HCT116 (cell line): Measurements from ENCODE around the gene PBX1. TPM values are rescaled to one million over a fixed set of nuclear protein-coding genes. Genes with fewer than 3 reads are reported as not detected.

Experiments
- ATAC-seq: fragments of 200-7000 bp; cut with Tn5 transposase; 2 replicates; pipeline ENCODE4 v1.9.1; 2020; ENCODE audit warnings: mild to moderate bottlenecking, moderate library complexity
- BruUV-seq: library from RNA; stranded (reverse); fragments of 400-500 nt; replicated peaks from 2 replicates; lab custom pipeline; 2021; lab: Mats Ljungman, UMichigan
- CTCF ChIA-PET: fragments of 300-600 bp; sonication (Branson Sonifier 250); formaldehyde crosslinking; loops from one replicate; lab custom pipeline; 2021; ENCODE audit warnings: antibody characterized with exemption; lab: Charles Lee
- POLR2A ChIA-PET: fragments of 300-600, 350-600 bp; sonication (Branson Sonifier 250); formaldehyde crosslinking; loops from one replicate; lab custom pipeline; 2021; ENCODE audit warnings: antibody characterized with exemption; lab: Charles Lee
- RAD21 ChIA-PET, 2 experiments: fragments of 300-600 bp; sonication (Branson Sonifier 250); formaldehyde crosslinking; loops; one replicate each; lab custom pipeline; 2023; ENCODE audit warnings: low total read pairs in 2 of 2; ENCODE audit not compliant: uncharacterized antibody in 2 of 2, unreplicated experiment in 2 of 2, low non-redundant PET in 1 of 2; lab: Charles Lee
- DNase-seq: peaks from one replicate; pipeline ENCODE4 v3.0.0-alpha.2; 2010; ENCODE audit warnings: low read depth, low spot score
- H2AFZ ChIP-seq: fragments of 200-600 bp; shearing (Covaris generic), sonication (generic); 2 replicates; pipeline ENCODE4 v1.6.1; 2017; ENCODE audit warnings: low read depth, mixed run types, mixed read lengths, antibody characterized with exemption, low read length; ENCODE audit not compliant: poor library complexity, severe bottlenecking
- H3K27ac ChIP-seq: 2 replicates; pipeline ENCODE4 v1.5.1; 2012; ENCODE audit warnings: low read depth, low read length
- H3K27me3 ChIP-seq: fragments of 200-600 bp; sonication (generic); 2 replicates; pipeline ENCODE4 v1.6.1; 2016; ENCODE audit warnings: mixed run types, low read length, mixed read lengths; ENCODE audit not compliant: insufficient read depth
- H3K36me3 ChIP-seq, 2 experiments: fragments of 200-500 bp in 1 of 2; fragments of 200-600 bp in 1 of 2; sonication (Bioruptor generic) in 1 of 2; sonication (generic) in 1 of 2; 2 replicates each; pipeline versions ENCODE4 v1.5.1 to v1.6.1; 2014 to 2016; ENCODE audit warnings: low read length in 2 of 2, inconsistent platforms in 1 of 2, mixed read lengths in 1 of 2, mixed run types in 1 of 2; ENCODE audit not compliant: insufficient read depth in 2 of 2, control insufficient read depth in 1 of 2
- H3K4me1 ChIP-seq, 2 experiments: fragments of 200-600 bp in 1 of 2; sonication (generic) in 1 of 2; 2 replicates each; pipeline versions ENCODE4 v1.5.1 to v1.6.1; 2012 to 2017; ENCODE audit warnings: low read length in 2 of 2, inconsistent platforms in 1 of 2, mild to moderate bottlenecking in 1 of 2, mixed read lengths in 1 of 2, mixed run types in 1 of 2, moderate library complexity in 1 of 2; ENCODE audit not compliant: insufficient read depth in 2 of 2, control insufficient read depth in 1 of 2
- H3K4me2 ChIP-seq: fragments of 200-600 bp; sonication (generic); 2 replicates; pipeline ENCODE4 v1.6.1; 2017; ENCODE audit warnings: mixed run types, low read length, mixed read lengths
- H3K4me3 ChIP-seq, 2 experiments: fragments of 200-600 bp in 1 of 2; sonication (generic) in 1 of 2; replicated peaks in 1 of 2; 2 replicates each; pipeline ENCODE4 v1.5.1; 2011 to 2016; ENCODE audit warnings: low read length in 2 of 2, control low read depth in 1 of 2, low read depth in 1 of 2, mild to moderate bottlenecking in 1 of 2, mixed read lengths in 1 of 2, mixed run types in 1 of 2
- H3K79me2 ChIP-seq: fragments of 200-600 bp; sonication (generic); 2 replicates; pipeline ENCODE4 v1.6.1; 2017; ENCODE audit warnings: mild to moderate bottlenecking, mixed run types, low read length, moderate library complexity, mixed read lengths; ENCODE audit not compliant: insufficient read depth
- H3K9ac ChIP-seq: fragments of 200-600 bp; sonication (generic); 2 replicates; pipeline ENCODE4 v1.6.1; 2016; ENCODE audit warnings: low read length, mixed read lengths
- H3K9me2 ChIP-seq: fragments of 200-600 bp; sonication (generic), shearing (Covaris generic); 2 replicates; pipeline ENCODE4 v1.6.1; 2017; ENCODE audit warnings: mixed run types, mild to moderate bottlenecking, moderate library complexity; ENCODE audit not compliant: insufficient read depth
- H3K9me3 ChIP-seq, 2 experiments: fragments of 200-500 bp in 1 of 2; fragments of 200-600 bp in 1 of 2; sonication (Bioruptor generic) in 1 of 2; sonication (generic) in 1 of 2; 2 replicates each; pipeline ENCODE4 v1.6.1; 2014 to 2017; ENCODE audit warnings: low read length in 2 of 2, mixed read lengths in 2 of 2, inconsistent platforms in 1 of 2, low read depth in 1 of 2, mild to moderate bottlenecking in 1 of 2, mixed run types in 1 of 2, moderate library complexity in 1 of 2; ENCODE audit not compliant: control insufficient read depth in 1 of 2, insufficient read depth in 1 of 2
- H4K20me1 ChIP-seq: fragments of 200-600 bp; sonication (generic), shearing (Covaris generic); 2 replicates; pipeline ENCODE4 v1.6.1; 2017; ENCODE audit warnings: mixed run types, mild to moderate bottlenecking, moderate library complexity; ENCODE audit not compliant: insufficient read depth
- CBX3 ChIP-seq: IDR thresholded peaks from 2 replicates; pipeline ENCODE4 v1.6.1; 2012; ENCODE audit warnings: low read depth
- CEBPB ChIP-seq: IDR thresholded peaks from 2 replicates; pipeline ENCODE4 v1.6.1; 2012; ENCODE audit warnings: low read depth
- ELF1 ChIP-seq: IDR thresholded peaks from 2 replicates; pipeline ENCODE4 v1.6.1; 2012; ENCODE audit warnings: low read depth, borderline replicate concordance
- EZH2 ChIP-seq: fragments of 200-600 bp; sonication (generic); IDR thresholded peaks from 2 replicates; pipeline ENCODE4 v1.6.1; 2017; ENCODE audit warnings: antibody characterized with exemption, mixed run types
- EZH2phosphoT487 ChIP-seq: fragments of 200-600 bp; IDR thresholded peaks from 2 replicates; pipeline ENCODE4 v1.6.1; 2018; ENCODE audit warnings: antibody characterized with exemption, borderline replicate concordance
- JUND ChIP-seq: IDR thresholded peaks from 2 replicates; pipeline ENCODE4 v1.6.1; 2012
- POLR2A ChIP-seq: IDR thresholded peaks from 2 replicates; pipeline ENCODE4 v1.7.0; 2011; ENCODE audit warnings: borderline replicate concordance; ENCODE audit not compliant: insufficient read depth, insufficient read length; ENCODE audit errors: extremely low read depth
- POLR2AphosphoS5 ChIP-seq: IDR thresholded peaks from 2 replicates; pipeline ENCODE4 v1.6.1; 2011; ENCODE audit warnings: mild to moderate bottlenecking, low read depth, low read length, moderate library complexity
- RAD21 ChIP-seq: IDR thresholded peaks from 2 replicates; pipeline ENCODE4 v1.6.1; 2012; ENCODE audit warnings: low read depth, mild to moderate bottlenecking
- SIN3A ChIP-seq: IDR thresholded peaks from 2 replicates; pipeline ENCODE4 v1.6.1; 2012; ENCODE audit warnings: low read depth
- SP1 ChIP-seq: IDR thresholded peaks from 2 replicates; pipeline ENCODE4 v1.6.1; 2012; ENCODE audit warnings: low read depth
- SRF ChIP-seq: IDR thresholded peaks from 2 replicates; pipeline ENCODE4 v1.6.1; 2012; ENCODE audit warnings: low read depth
- YY1 ChIP-seq: IDR thresholded peaks from 2 replicates; pipeline ENCODE4 v1.6.1; 2011; ENCODE audit warnings: low read length, low read depth, moderate library complexity, mild to moderate bottlenecking; ENCODE audit not compliant: insufficient replicate concordance; ENCODE audit errors: extremely low read depth
- ZFX ChIP-seq: fragments of 450-650 bp; IDR thresholded peaks from 2 replicates; pipeline ENCODE4 v1.6.1; 2017
- ZNF274 ChIP-seq: fragments of 200-500 bp; sonication (Bioruptor generic); IDR thresholded peaks from 2 replicates; pipeline ENCODE4 v1.6.1; 2014; ENCODE audit warnings: mild to moderate bottlenecking, low read depth, low read length, inconsistent platforms
- intact Hi-C: fragments of 100-400 bp; cut with micrococcal nuclease; formaldehyde crosslinking; loops from 2 replicates; pipeline ENCODE4 v1.10.0; 2022
- total RNA-seq: library from RNA; stranded (reverse); gene quantifications from one replicate; pipeline ENCODE4 v1.2.1, GENCODE V29; 2021; ENCODE audit not compliant: unreplicated experiment
- TF ChIP-seq, protein P1 (sequence below): IDR thresholded peaks from 2 replicates; pipeline ENCODE4 v1.6.1; 2012
- TF ChIP-seq, protein P2 (sequence below): IDR thresholded peaks from 2 replicates; pipeline ENCODE4 v1.6.1; 2011; ENCODE audit warnings: mild to moderate bottlenecking, low read length, moderate library complexity; ENCODE audit not compliant: insufficient replicate concordance; ENCODE audit errors: extremely low read depth
- TF ChIP-seq, protein P3 (sequence below), 3 experiments: fragments of 200-600 bp in 1 of 3; sonication (generic) in 1 of 3; IDR thresholded peaks in 2 of 3; conservative IDR thresholded peaks in 1 of 3; 2 replicates each; pipeline ENCODE4 v1.5.1; 2012 to 2017; ENCODE audit warnings: low read depth in 2 of 3, low read length in 2 of 3, antibody characterized with exemption in 1 of 3, borderline replicate concordance in 1 of 3, control low read depth in 1 of 3, mild to moderate bottlenecking in 1 of 3, mixed read lengths in 1 of 3, mixed run types in 1 of 3, moderate library complexity in 1 of 3; ENCODE audit not compliant: insufficient read depth in 1 of 3
- TF ChIP-seq, protein P4 (sequence below): IDR thresholded peaks from 2 replicates; pipeline ENCODE4 v1.6.1; 2012

Gene PBX1
- total RNA-seq, 1 experiment from 2014 or later = 29.6 TPM

DNA sequence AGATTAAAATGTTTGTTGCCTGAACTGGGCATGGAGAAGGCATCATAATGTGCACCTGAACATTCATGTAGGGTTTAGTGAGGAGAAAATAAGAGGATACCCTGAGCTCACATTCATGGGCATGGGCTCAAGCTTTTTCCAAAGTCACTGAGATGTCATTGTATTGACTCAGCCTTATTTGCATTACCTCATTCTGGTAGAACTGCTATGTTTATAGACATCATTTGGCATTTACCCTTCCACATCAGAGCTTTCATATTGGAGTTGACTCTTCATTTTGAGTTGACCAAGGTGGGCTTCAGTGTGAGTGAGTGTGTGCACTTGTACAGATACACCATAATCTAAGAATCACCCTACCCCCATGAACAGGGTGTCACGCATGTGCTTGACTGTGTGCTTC is 143.2 kb downstream of the PBX1 start:
- H3K9me3 ChIP-seq = no peaks in the 10 kb centered on the region
- no peaks in the 10 kb centered on the region for H4K20me1 ChIP-seq
- H2AFZ ChIP-seq = no peak overlapping the region
- intact Hi-C loops = no loop called here
- no peaks in the 10 kb centered on the region for H3K27me3 ChIP-seq
- no TSS peak for BruUV-seq
- TF ChIP-seq, protein P1, sequence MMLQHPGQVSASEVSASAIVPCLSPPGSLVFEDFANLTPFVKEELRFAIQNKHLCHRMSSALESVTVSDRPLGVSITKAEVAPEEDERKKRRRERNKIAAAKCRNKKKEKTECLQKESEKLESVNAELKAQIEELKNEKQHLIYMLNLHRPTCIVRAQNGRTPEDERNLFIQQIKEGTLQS = no peak
- TF ChIP-seq, protein P2, sequence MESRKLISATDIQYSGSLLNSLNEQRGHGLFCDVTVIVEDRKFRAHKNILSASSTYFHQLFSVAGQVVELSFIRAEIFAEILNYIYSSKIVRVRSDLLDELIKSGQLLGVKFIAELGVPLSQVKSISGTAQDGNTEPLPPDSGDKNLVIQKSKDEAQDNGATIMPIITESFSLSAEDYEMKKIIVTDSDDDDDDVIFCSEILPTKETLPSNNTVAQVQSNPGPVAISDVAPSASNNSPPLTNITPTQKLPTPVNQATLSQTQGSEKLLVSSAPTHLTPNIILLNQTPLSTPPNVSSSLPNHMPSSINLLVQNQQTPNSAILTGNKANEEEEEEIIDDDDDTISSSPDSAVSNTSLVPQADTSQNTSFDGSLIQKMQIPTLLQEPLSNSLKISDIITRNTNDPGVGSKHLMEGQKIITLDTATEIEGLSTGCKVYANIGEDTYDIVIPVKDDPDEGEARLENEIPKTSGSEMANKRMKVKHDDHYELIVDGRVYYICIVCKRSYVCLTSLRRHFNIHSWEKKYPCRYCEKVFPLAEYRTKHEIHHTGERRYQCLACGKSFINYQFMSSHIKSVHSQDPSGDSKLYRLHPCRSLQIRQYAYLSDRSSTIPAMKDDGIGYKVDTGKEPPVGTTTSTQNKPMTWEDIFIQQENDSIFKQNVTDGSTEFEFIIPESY = no peak
- TF ChIP-seq SRF (no peak), YY1 (no peak), EZH2phosphoT487 (no peak), ZFX (no peak), SIN3A (no peak), SP1 (no peak), RAD21 (no peak), POLR2A (no peak), EZH2 (no peak), POLR2AphosphoS5 (no peak), JUND (no peak), CEBPB (no peak), ELF1 (no peak), CBX3 (no peak), ZNF274 (no peak)
- TF ChIP-seq, protein P3, sequence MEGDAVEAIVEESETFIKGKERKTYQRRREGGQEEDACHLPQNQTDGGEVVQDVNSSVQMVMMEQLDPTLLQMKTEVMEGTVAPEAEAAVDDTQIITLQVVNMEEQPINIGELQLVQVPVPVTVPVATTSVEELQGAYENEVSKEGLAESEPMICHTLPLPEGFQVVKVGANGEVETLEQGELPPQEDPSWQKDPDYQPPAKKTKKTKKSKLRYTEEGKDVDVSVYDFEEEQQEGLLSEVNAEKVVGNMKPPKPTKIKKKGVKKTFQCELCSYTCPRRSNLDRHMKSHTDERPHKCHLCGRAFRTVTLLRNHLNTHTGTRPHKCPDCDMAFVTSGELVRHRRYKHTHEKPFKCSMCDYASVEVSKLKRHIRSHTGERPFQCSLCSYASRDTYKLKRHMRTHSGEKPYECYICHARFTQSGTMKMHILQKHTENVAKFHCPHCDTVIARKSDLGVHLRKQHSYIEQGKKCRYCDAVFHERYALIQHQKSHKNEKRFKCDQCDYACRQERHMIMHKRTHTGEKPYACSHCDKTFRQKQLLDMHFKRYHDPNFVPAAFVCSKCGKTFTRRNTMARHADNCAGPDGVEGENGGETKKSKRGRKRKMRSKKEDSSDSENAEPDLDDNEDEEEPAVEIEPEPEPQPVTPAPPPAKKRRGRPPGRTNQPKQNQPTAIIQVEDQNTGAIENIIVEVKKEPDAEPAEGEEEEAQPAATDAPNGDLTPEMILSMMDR (IDR thresholded peaks at IDR 0.05 in 2 of 3, conservative IDR thresholded peaks at IDR 0.05 in 1 of 3; ENCODE audit: borderline replicate concordance in 1 of 3, insufficient read depth in 1 of 3, low read depth in 2 of 3, low read length in 2 of 3) = no peak
- TF ChIP-seq, protein P4, sequence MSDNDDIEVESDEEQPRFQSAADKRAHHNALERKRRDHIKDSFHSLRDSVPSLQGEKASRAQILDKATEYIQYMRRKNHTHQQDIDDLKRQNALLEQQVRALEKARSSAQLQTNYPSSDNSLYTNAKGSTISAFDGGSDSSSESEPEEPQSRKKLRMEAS = no peak
- ATAC-seq (no peak), DNase-seq (no peak)
- no peaks in the 10 kb centered on the region for H3K79me2 ChIP-seq
- H3K4me1 ChIP-seq = peaks cover 0 to 18% of the 10 kb centered on the region in 2 experiments
- H3K9ac ChIP-seq = no peak overlapping the region
- POLR2A ChIA-PET = no interaction called here
- no peak overlapping the region for H3K4me2 ChIP-seq
- no peaks in the 10 kb centered on the region for H3K36me3 ChIP-seq
- RAD21 ChIA-PET = no interaction called here
- H3K9me2 ChIP-seq = no peaks in the 10 kb centered on the region
- no peak overlapping the region for H3K27ac ChIP-seq
- CTCF ChIA-PET = no interaction called here
- no peak overlapping the region for H3K4me3 ChIP-seq
